Hepatocyte (in vitro differentiated cells): ENCODE data around the gene PHF12. TPM values are rescaled to one million over a fixed set of nuclear protein-coding genes. Genes with fewer than 3 reads are reported as not detected.

Source experiments
- DNase-seq: peaks from one replicate; pipeline ENCODE4 v3.0.0-alpha.2; 2016; ENCODE audit warnings: low spot score
- H2AFZ ChIP-seq: fragments of 200-600 bp; sonication (generic); 2 replicates; pipeline ENCODE4 v1.6.0; 2016; ENCODE audit warnings: antibody characterized with exemption, mild to moderate bottlenecking
- H3K27ac ChIP-seq: fragments of 200-600 bp; sonication (generic); 2 replicates; pipeline ENCODE4 v1.5.1; 2016; ENCODE audit warnings: mild to moderate bottlenecking
- H3K27me3 ChIP-seq: fragments of 200-600 bp; sonication (generic); 2 replicates; pipeline ENCODE4 v1.6.1; 2016
- H3K36me3 ChIP-seq: fragments of 200-600 bp; sonication (generic); replicated peaks from 2 replicates; pipeline ENCODE4 v1.5.1; 2016; ENCODE audit warnings: low read depth; ENCODE audit not compliant: insufficient read depth
- H3K4me1 ChIP-seq: fragments of 200-600 bp; sonication (generic); 2 replicates; pipeline ENCODE4 v1.5.1; 2016; ENCODE audit warnings: mild to moderate bottlenecking, moderate library complexity; ENCODE audit not compliant: insufficient read depth
- H3K4me2 ChIP-seq: fragments of 200-600 bp; sonication (generic); 2 replicates; pipeline ENCODE4 v1.6.0; 2016
- H3K4me3 ChIP-seq: fragments of 200-600 bp; sonication (generic); 2 replicates; pipeline ENCODE4 v1.5.1; 2016; ENCODE audit warnings: mild to moderate bottlenecking
- H3K79me2 ChIP-seq: fragments of 200-600 bp; sonication (generic); 2 replicates; pipeline ENCODE4 v1.6.0; 2017; ENCODE audit warnings: mild to moderate bottlenecking
- H3K9me2 ChIP-seq: fragments of 200-600 bp; sonication (generic); replicated peaks from 2 replicates; pipeline ENCODE4 v1.6.0; 2017; ENCODE audit warnings: mild to moderate bottlenecking; ENCODE audit not compliant: insufficient read depth
- H3K9me3 ChIP-seq: fragments of 200-600 bp; sonication (generic); 2 replicates; pipeline ENCODE4 v1.5.1; 2016; ENCODE audit warnings: low read depth, mild to moderate bottlenecking
- H4K20me1 ChIP-seq: fragments of 200-600 bp; sonication (generic); 2 replicates; pipeline ENCODE4 v1.6.0; 2016; ENCODE audit warnings: mild to moderate bottlenecking; ENCODE audit not compliant: insufficient read depth, poor library complexity, severe bottlenecking
- EZH2 ChIP-seq: fragments of 200-600 bp; sonication (generic); IDR thresholded peaks from 2 replicates; pipeline ENCODE4 v1.6.1; 2016; ENCODE audit warnings: antibody characterized with exemption, mild to moderate bottlenecking, borderline replicate concordance
- EZH2phosphoT487 ChIP-seq: fragments of 200-600 bp; sonication (generic); IDR thresholded peaks from one replicate; pipeline ENCODE4 v1.6.1; 2018; ENCODE audit warnings: antibody characterized with exemption, mild to moderate bottlenecking, low read depth, moderate library complexity; ENCODE audit not compliant: unreplicated experiment, severe bottlenecking
- WGBS: methylation state at CpG from one replicate; pipeline ENCODE4 v1.1.6; 2016; ENCODE audit warnings: low lambda C conversion rate; ENCODE audit errors: missing lambda C conversion rate; 5-methylcytosine and 5-hydroxymethylcytosine counted together
- polyA plus RNA-seq: library from polyadenylated mRNA; unstranded; fragments of >200 nt; fragmentation: Nextera tagmentation; extraction: Ambion mirVana; gene quantifications from 2 replicates; pipeline ENCODE4 v1.2.1, GENCODE V29; 2016
- total RNA-seq: library from RNA; depleted of rRNA; stranded (reverse); fragments of >200 nt; gene quantifications from 2 replicates; pipeline ENCODE4 v1.2.3, GENCODE V29; 2014
- TF ChIP-seq, protein P1 (sequence below): fragments of 200-600 bp; sonication (generic); IDR thresholded peaks from 2 replicates; pipeline ENCODE4 v1.5.1; 2016; ENCODE audit warnings: antibody characterized with exemption, mild to moderate bottlenecking; ENCODE audit not compliant: poor library complexity

The PHF12 gene
- total and polyA plus RNA-seq, 2 experiments from 2014 or later = 12.1 to 19.0 TPM

- peaks cover 9% of the 10 kb centered on the region for H3K4me1 ChIP-seq
Measured at GRCh38 chr17:28911411-28912045, 39.8 kb downstream of the PHF12 start.

GRCh38 chr17:28910534-28910933 lies 40.8 kb downstream of the PHF12 start:
- Histone ChIP-seq H3K79me2 (peaks cover 9% of the 10 kb centered on the region), H2AFZ (no peak overlapping the region), H3K9me3 (no peaks in the 10 kb centered on the region), H3K27me3 (no peaks in the 10 kb centered on the region), H3K27ac (no peak overlapping the region), H3K4me3 (no peak overlapping the region), H4K20me1 (no peaks in the 10 kb centered on the region), H3K9me2 (no peaks in the 10 kb centered on the region), H3K4me2 (no peak overlapping the region), H3K4me1 (peaks cover 9% of the 10 kb centered on the region), H3K36me3 (peaks cover 4% of the 10 kb centered on the region)
- no peak for DNase-seq
- TF ChIP-seq, protein P1, sequence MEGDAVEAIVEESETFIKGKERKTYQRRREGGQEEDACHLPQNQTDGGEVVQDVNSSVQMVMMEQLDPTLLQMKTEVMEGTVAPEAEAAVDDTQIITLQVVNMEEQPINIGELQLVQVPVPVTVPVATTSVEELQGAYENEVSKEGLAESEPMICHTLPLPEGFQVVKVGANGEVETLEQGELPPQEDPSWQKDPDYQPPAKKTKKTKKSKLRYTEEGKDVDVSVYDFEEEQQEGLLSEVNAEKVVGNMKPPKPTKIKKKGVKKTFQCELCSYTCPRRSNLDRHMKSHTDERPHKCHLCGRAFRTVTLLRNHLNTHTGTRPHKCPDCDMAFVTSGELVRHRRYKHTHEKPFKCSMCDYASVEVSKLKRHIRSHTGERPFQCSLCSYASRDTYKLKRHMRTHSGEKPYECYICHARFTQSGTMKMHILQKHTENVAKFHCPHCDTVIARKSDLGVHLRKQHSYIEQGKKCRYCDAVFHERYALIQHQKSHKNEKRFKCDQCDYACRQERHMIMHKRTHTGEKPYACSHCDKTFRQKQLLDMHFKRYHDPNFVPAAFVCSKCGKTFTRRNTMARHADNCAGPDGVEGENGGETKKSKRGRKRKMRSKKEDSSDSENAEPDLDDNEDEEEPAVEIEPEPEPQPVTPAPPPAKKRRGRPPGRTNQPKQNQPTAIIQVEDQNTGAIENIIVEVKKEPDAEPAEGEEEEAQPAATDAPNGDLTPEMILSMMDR = no peak
- TF ChIP-seq EZH2 = no peak
- no peak for TF ChIP-seq EZH2phosphoT487
- 100% methylated on average over 1 of the region's 1 CpG for WGBS

More at GRCh38 chr17:28911411-28912045, 39.8 kb downstream of the PHF12 start:
- H3K27ac ChIP-seq = peak overlapping the region; percentile 53
- no peak overlapping the region for H3K4me3 ChIP-seq
- H3K9me2 ChIP-seq = no peaks in the 10 kb centered on the region
- H3K27me3 ChIP-seq = no peaks in the 10 kb centered on the region
- DNase-seq = no peak
- peaks cover 14% of the 10 kb centered on the region for H3K79me2 ChIP-seq
- peaks cover 6% of the 10 kb centered on the region for H4K20me1 ChIP-seq
- WGBS = 91% methylated on average over 13 of the region's 13 CpGs
- TF ChIP-seq, protein P1 = no peak
- TF ChIP-seq EZH2 = no peak
- no peaks in the 10 kb centered on the region for H3K9me3 ChIP-seq
- H2AFZ ChIP-seq = no peak overlapping the region
- H3K4me2 ChIP-seq = no peak overlapping the region
- peaks cover 4% of the 10 kb centered on the region for H3K36me3 ChIP-seq

- peaks cover 4% of the 10 kb centered on the region for H3K79me2 ChIP-seq
- peak overlapping the region; percentile 42 for H3K4me2 ChIP-seq
- H2AFZ ChIP-seq = no peak overlapping the region
- H3K9me3 ChIP-seq = no peaks in the 10 kb centered on the region
- TF ChIP-seq EZH2 (no peak), EZH2phosphoT487 (no peak)
- TF ChIP-seq, protein P1 = no peak
- no peaks in the 10 kb centered on the region for H3K9me2 ChIP-seq
- DNase-seq = peak; percentile 61
- H3K4me3 ChIP-seq = no peak overlapping the region
- H3K4me1 ChIP-seq = peaks cover 9% of the 10 kb centered on the region
- H3K36me3 ChIP-seq = peaks cover 4% of the 10 kb centered on the region
- no peaks in the 10 kb centered on the region for H3K27me3 ChIP-seq
- H3K27ac ChIP-seq = peak overlapping the region; percentile 81
- WGBS = 63% methylated on average over 6 of the region's 6 CpGs
- H4K20me1 ChIP-seq = no peaks in the 10 kb centered on the region
Measured at GRCh38 chr17:28908640-28909167, 42.6 kb downstream of the PHF12 start.
